SU-DHL-6 (cell line): ENCODE data around the gene MARK2.

Experiments used
- H2AFZ ChIP-seq: fragments of 200-600 bp; sonication (generic); 2 replicates; pipeline ENCODE4 v1.6.1; 2014; ENCODE audit warnings: low read depth, mild to moderate bottlenecking, moderate library complexity, mixed read lengths, antibody characterized with exemption, low read length; ENCODE audit not compliant: severe bottlenecking
- H3F3A ChIP-seq: fragments of 200-600 bp; shearing (Covaris generic); 2 replicates; pipeline ENCODE4 v1.6.0; 2016; ENCODE audit warnings: antibody characterized with exemption, mild to moderate bottlenecking; ENCODE audit not compliant: insufficient read depth
- H3K27ac ChIP-seq: fragments of 200-600 bp; sonication (generic); 2 replicates; pipeline ENCODE4 v1.5.1; 2016; ENCODE audit warnings: low read depth, mild to moderate bottlenecking, low read length, moderate library complexity, mixed read lengths
- H3K27me3 ChIP-seq: fragments of 200-600 bp; sonication (generic), shearing (Covaris generic); 2 replicates; pipeline ENCODE4 v1.6.0; 2014; ENCODE audit warnings: mild to moderate bottlenecking, low read length
- H3K36me3 ChIP-seq: fragments of 200-600 bp; sonication (generic); 2 replicates; pipeline ENCODE4 v1.6.1; 2014; ENCODE audit warnings: mild to moderate bottlenecking, low read length, mixed read lengths
- H3K4me2 ChIP-seq: fragments of 300-600, 200-600 bp; shearing (Covaris generic), sonication (generic); 2 replicates; pipeline ENCODE4 v1.6.0; 2014; ENCODE audit warnings: low read length, low read depth, mild to moderate bottlenecking; ENCODE audit not compliant: poor library complexity, severe bottlenecking
- H3K4me3 ChIP-seq: fragments of 200-600 bp; sonication (generic); 2 replicates; pipeline ENCODE4 v1.5.1; 2014; ENCODE audit warnings: antibody characterized with exemption, low read length, mild to moderate bottlenecking, mixed read lengths; ENCODE audit not compliant: insufficient read depth, poor library complexity, severe bottlenecking
- H3K79me2 ChIP-seq: fragments of 200-600 bp; sonication (generic); 2 replicates; pipeline ENCODE4 v1.6.1; 2014; ENCODE audit warnings: mild to moderate bottlenecking, low read length, moderate library complexity; ENCODE audit not compliant: insufficient read depth
- H3K9ac ChIP-seq: fragments of 200-600 bp; sonication (generic); 2 replicates; pipeline ENCODE4 v1.7.0; 2014; ENCODE audit warnings: mild to moderate bottlenecking, low read length
- H3K9me2 ChIP-seq: fragments of 200-600 bp; sonication (generic); replicated peaks from 2 replicates; pipeline ENCODE4 v1.6.1; 2014; ENCODE audit warnings: low read length; ENCODE audit not compliant: insufficient read depth
- H3K9me3 ChIP-seq: fragments of 200-600 bp; sonication (generic); 2 replicates; pipeline ENCODE4 v1.6.1; 2014; ENCODE audit warnings: low read length, mixed read lengths; ENCODE audit not compliant: insufficient read depth
- H4K20me1 ChIP-seq: fragments of 200-600 bp; sonication (generic); 2 replicates; pipeline ENCODE4 v1.6.1; 2014; ENCODE audit warnings: low read depth, mild to moderate bottlenecking, antibody characterized with exemption, low read length, moderate library complexity, mixed read lengths
- EZH2phosphoT487 ChIP-seq: fragments of 200-600 bp; sonication (generic), shearing (Covaris generic); conservative IDR thresholded peaks from 2 replicates; pipeline ENCODE4 v1.6.1; 2018; ENCODE audit warnings: mild to moderate bottlenecking, antibody characterized with exemption, low read length, moderate library complexity, mixed read lengths
- TF ChIP-seq, protein P1 (sequence below): fragments of 200-600 bp; sonication (generic); IDR thresholded peaks from one replicate; pipeline ENCODE4 v1.5.1; 2017; ENCODE audit warnings: antibody characterized with exemption, mild to moderate bottlenecking, low read length, moderate library complexity; ENCODE audit not compliant: insufficient read depth, poor library complexity, severe bottlenecking

MARK2 gene

DNA sequence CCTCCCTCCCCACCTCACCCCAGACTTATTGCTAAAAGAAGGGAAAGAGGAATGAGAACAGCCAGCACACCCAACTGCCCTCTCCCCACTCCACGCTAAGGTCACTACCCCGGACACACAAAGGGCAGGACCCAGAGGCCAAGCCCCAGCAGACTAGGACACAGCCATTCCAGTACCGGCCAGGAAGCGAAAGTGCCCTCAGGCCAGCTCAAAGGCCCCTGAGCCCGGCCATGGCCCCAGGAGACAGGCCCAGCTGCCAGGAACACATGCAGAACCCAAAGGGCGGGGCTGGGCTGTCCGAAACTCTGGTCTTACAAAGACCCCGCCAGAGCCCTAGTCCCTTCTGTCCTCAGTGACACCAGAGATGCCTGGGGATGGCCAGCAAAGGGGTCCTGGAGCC lies 72.5 kb downstream of the MARK2 start:
- TF ChIP-seq, protein P1, sequence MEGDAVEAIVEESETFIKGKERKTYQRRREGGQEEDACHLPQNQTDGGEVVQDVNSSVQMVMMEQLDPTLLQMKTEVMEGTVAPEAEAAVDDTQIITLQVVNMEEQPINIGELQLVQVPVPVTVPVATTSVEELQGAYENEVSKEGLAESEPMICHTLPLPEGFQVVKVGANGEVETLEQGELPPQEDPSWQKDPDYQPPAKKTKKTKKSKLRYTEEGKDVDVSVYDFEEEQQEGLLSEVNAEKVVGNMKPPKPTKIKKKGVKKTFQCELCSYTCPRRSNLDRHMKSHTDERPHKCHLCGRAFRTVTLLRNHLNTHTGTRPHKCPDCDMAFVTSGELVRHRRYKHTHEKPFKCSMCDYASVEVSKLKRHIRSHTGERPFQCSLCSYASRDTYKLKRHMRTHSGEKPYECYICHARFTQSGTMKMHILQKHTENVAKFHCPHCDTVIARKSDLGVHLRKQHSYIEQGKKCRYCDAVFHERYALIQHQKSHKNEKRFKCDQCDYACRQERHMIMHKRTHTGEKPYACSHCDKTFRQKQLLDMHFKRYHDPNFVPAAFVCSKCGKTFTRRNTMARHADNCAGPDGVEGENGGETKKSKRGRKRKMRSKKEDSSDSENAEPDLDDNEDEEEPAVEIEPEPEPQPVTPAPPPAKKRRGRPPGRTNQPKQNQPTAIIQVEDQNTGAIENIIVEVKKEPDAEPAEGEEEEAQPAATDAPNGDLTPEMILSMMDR = no peak
- TF ChIP-seq EZH2phosphoT487 = no peak
- Histone ChIP-seq H3K9me3 (no peaks in the 10 kb centered on the region), H3K36me3 (no peaks in the 10 kb centered on the region), H3K27ac (no peak overlapping the region), H3F3A (peaks cover 4% of the 10 kb centered on the region; the same call in 1 of the 2 replicates), H3K9me2 (no peaks in the 10 kb centered on the region), H4K20me1 (no peaks in the 10 kb centered on the region), H2AFZ (no peak overlapping the region), H3K9ac (no peak overlapping the region), H3K4me2 (no peak overlapping the region), H3K4me3 (no peak overlapping the region), H3K79me2 (no peaks in the 10 kb centered on the region), H3K27me3 (no peaks in the 10 kb centered on the region)

DNA sequence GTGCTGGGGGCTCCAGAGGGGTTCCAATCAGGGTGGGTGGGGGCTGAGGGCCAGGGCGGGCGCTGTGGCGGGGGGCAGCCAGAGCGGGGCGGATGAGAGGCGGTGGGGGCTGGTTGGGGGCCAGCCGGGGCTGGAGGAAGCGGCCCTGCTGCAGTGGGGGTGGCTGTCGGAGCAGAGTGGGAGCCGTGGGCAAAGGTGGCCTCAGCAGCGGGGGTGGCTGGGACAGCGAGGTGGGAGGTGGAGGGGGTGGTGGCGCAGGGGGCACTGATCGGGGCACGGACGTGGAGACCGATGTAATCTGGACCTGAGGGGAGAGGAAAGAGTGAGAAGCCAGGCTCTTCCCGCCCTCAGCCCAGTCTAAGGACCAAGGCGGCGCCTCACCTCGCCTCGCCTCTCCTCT lies 73.0 kb downstream of the MARK2 start:
- Histone ChIP-seq H3K9me2 (no peaks in the 10 kb centered on the region), H3K9me3 (no peaks in the 10 kb centered on the region), H3K9ac (no peak overlapping the region), H3K4me2 (no peak overlapping the region), H2AFZ (no peak overlapping the region), H3K27me3 (no peaks in the 10 kb centered on the region), H3K36me3 (no peaks in the 10 kb centered on the region), H3K79me2 (no peaks in the 10 kb centered on the region), H4K20me1 (no peaks in the 10 kb centered on the region), H3K27ac (no peak overlapping the region), H3F3A (peaks cover 4% of the 10 kb centered on the region; the same call in 1 of the 2 replicates), H3K4me3 (no peak overlapping the region)
- no peak for TF ChIP-seq EZH2phosphoT487
- TF ChIP-seq, protein P1 = no peak

DNA sequence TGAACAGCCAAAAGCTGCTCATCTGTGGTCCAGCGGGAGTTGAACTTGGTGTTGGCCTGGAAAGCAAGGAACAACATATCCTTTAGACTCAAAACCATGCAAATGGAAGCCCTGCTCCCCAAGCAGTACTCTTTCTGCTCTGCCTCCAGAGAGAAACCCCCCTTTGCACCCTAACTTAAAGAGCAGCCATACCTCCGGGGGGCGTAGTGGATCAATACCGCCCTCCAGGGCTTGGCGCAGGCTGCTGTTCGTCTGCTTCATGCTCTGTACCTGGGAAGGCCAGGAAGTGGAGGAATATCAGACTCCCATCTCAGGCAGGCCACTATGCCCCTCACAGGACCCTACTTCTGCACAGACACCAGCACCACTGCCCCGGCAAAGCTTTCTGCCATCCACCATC lies 73.8 kb downstream of the MARK2 start:
- Histone ChIP-seq H3K9ac (no peak overlapping the region), H3K9me2 (no peaks in the 10 kb centered on the region), H4K20me1 (no peaks in the 10 kb centered on the region), H3K27me3 (no peaks in the 10 kb centered on the region), H2AFZ (no peak overlapping the region), H3K4me3 (no peak overlapping the region), H3K9me3 (no peaks in the 10 kb centered on the region), H3F3A (peaks cover 4% of the 10 kb centered on the region; the same call in 1 of the 2 replicates), H3K36me3 (no peaks in the 10 kb centered on the region), H3K4me2 (no peak overlapping the region), H3K79me2 (no peaks in the 10 kb centered on the region), H3K27ac (no peak overlapping the region)
- no peak for TF ChIP-seq EZH2phosphoT487
- TF ChIP-seq, protein P1 = no peak
